8988T (cell line): Measurements from ENCODE around the gene ZFAND3.

Experiments
- DNase-seq: peaks from one replicate; pipeline ENCODE4 v3.0.0; 2011

Gene ZFAND3

GRCh38 chr6:37830225-37830624 is 10.7 kb downstream of the ZFAND3 start:
- no peak for DNase-seq

DNA sequence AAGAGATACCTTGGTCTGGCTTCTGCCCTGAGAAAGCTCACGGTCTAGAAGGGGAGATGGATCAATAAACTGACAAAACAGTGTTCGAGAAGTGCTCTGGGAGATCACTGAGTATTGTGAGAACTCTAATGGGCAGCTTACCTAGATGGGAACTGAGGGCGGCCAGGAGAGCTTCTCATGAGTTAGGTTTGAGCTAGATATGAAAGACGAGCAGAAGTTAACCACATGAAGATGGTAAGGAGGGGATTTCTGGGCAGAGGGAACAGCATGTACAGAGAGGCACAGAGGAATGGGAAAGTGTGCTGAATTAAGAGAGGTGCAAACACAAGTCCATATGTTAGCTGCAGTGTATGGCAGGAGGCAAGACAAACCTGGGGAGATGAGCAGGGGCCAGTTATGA is 11.9 kb downstream of the ZFAND3 start:
- DNase-seq = no peak

DNA sequence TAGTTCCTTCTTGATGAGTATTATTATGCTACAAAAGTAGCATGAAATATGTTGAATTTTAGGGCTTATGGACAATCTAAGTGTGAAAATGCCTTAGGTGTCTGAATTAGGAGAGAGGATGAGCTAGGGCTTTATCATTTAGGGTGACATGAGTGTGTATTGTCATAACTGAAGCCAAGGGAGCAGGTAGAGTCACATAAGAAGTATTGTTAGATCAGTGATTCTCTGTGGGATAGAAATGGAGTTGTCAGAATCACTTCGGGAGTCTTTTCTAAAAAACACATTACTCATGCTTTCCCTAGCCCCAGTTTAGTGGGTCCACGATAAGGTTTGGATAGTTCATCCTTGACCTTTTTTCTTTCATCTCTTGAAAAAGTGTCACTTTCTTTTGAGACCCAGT is 16.4 kb downstream of the ZFAND3 start:
- no peak for DNase-seq

DNA sequence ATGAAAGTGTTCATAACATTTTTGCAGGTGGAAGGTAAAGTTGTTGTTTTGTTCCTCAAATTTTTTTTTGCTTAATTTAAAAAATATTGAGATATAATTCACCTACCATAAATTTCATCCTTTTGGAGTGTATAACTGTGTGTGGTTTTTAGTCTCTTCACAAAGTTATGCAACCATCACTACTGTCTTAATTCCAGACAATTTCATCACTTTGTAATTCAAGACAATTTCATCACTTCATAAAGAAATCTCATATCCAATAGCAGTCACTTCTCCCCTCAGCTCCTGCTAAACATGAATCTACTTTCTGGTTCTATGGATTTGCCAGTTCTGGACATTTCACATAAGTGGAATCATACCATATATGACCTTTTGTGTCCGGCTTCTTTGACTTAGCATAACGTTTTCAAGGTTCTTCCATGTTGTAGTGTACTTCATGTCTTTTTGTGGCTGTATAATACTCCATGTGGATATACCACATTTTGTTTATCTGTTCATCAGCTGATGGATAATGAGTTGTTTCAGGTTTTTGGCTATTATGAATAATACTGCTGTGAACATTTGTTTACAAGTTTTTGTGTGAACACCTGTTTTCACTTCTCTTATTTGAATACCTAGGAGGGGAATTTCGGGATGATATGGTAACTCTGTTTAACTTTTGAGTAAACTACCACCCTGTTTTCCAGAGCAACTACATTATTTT is 18.8 kb downstream of the ZFAND3 start:
- DNase-seq = no peak

GRCh38 chr6:37840143-37840939 is 20.8 kb downstream of the ZFAND3 start:
- no peak for DNase-seq

GRCh38 chr6:37840940-37841300 is 21.4 kb downstream of the ZFAND3 start:
- no peak for DNase-seq

DNA sequence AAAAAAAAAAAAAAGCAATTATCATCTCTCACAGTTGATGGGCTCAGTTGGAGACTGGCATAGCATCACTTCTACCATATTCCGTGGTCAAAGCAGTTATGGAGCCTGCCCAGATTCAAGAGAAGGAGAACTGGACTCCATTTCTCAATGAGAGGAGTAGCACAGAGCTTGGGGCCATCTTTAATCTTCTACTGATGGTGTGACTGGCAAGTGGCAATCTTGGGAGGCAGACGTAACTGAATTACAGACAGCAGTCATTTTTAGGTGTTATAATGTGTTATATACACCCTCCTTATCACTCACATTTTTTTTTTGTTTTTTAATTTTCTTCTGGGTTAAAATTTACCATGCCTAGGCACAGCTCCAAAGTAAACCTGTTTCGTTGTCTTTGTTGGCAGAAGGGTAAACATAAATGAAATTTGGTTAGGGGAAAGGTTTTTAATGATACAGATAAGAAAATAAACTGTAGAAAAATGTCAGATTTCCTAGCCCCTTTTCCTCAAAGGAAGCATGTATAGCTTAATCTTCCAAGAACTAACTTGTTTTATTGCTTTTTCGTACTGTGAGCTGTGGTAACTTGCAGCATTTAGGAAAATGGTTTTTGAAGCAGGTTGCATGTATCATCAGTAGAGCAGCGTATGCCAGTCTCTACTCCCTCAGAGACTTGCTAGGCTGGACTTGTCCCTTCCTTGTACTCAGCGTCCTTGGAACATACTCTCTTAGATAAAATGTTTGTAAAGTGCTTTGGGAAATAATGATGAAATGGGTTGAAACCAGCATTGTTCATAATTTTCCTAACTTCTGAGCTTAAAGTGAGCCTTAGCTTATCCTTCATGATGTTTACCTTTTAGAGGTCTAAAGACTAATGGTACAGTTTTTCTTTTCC is 25.7 kb downstream of the ZFAND3 start:
- no peak for DNase-seq

DNA sequence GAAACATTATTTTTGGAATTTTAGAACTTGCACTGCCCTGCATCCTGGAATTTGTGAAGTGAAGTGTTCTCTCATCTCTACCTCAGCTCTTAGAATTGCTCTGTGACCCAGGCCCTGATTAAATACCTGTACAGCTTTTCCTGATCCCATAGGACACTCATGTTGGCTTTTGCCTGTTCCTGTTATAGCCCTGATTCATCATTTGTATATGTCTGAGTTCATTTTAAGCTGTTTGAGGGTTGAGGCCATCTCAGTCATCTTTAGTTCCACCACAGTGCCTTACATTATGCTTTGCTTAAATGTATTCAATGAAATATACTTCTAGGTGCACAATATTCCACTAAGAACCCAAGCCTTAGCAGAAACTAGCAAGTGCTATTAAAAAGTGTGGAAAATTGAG is 26.4 kb downstream of the ZFAND3 start:
- DNase-seq = no peak

DNA sequence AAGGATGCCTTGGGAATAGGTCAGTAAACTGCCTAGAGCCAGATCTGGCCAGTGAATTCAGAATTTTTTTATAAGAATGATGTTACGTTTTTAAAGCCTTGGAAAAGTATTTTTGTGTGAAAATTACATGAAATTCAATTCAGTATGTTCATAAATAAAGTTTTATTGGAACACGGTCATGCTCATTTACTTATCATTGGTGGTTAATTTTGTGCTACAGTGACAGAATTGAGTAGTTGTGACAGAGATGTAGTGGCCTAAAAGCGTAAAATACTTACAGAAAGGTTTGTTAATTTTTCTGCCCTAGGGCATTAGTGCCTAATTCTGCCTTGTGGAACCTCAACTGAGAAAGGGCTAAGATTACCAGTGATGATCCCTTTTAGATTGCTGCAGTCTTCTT is 28.2 kb downstream of the ZFAND3 start:
- no peak for DNase-seq

DNA sequence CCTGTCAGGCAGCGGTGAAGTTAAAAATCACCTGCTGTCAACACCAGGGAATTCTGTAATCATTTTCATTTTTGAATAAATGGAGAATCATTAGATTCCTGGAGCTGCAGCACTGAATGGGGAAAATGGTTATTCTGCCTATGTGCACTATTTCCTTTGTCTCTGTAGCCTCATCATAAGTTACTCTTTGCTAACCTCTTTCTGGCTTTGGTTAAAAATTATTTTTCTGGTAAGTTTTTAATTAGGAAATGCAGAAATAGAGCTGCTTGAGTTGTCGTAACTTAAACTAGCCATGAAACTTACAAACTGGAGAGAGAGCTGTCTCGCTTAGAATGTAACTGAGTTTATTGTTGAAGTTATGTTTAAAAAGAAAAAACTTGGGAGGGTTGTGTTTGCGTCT is 28.8 kb downstream of the ZFAND3 start:
- no peak for DNase-seq

- DNase-seq = no peak
Observed at GRCh38 chr6:37850260-37850659, 30.7 kb downstream of the ZFAND3 start.

GRCh38 chr6:37850728-37851285 is 31.3 kb downstream of the ZFAND3 start:
- DNase-seq = no peak

DNA sequence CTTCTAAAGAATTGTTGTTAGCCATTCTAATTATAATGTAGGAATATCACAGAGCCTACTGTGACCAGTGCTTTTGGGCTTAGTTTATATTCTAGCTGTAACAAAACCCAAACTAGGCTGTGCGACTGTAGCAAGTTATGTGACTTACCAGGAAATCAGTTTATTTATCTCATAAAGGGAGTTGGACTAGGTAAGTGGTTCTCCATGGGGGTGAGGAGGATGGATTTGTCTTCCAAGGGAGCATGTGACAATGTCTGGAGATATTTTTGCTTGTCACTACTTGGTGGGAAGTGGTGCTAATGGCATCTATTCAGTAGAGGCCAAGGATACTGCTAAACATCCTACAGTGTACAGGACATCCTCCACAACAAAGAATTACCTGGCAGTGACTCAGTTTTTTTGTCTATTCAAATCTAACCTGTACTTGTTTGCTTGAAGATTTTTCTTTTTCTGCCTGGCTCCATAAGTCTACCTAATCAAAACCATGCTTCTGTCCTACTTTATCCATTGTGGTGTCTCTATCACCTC is 32.5 kb downstream of the ZFAND3 start:
- no peak for DNase-seq

DNA sequence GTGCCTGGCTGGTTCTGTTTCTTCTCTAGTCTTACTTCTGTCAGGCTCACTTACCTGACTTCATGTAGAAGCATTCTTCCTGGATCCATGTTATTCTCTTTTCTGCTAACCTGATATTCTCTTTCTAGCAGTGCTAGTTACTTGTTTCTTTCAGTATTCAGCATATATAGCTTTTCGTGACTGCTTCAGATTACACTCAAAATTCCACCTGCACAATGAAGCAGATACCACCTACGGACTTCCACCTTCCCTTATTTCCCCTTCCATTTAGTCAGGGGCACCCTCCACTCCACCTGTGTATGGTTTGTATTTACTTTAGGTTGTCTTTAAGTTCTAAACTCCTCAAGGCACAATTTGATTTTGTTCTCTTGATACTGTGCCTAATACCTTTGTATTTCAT is 36.8 kb downstream of the ZFAND3 start:
- DNase-seq = no peak

GRCh38 chr6:37858363-37858762 is 38.8 kb downstream of the ZFAND3 start:
- DNase-seq = no peak

DNA sequence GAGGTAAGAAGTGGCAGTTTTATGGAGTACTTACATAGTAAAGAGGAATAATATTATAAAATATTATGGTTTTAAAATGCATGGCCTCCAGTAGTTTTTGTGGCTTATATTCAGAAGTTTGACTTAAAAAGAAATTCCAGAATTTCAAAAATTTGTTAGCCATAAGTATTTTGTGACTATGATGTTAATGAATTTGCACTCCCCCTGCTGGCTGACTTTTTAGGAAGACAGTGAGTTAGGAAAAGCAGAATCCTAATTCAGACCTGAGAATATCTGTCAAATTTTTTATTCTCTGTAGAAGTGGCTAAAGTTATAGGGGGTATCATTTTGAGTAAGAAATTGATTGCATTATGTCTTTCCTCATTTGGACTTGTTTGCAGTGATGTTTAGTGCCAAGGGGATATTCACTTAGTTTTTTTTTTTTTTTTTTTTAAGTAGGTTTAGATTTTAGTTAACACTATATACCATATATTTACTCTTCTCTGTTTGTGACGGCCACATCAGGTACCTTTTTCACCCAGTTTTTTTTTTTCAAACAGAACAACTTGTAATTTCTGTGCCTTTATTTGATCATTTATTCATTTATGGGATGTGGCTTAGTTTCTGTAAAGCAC is 40.8 kb downstream of the ZFAND3 start:
- peak; percentile 16 for DNase-seq

- no peak for DNase-seq
Observed at GRCh38 chr6:37861452-37861851, 41.9 kb downstream of the ZFAND3 start.

- no peak for DNase-seq
Observed at GRCh38 chr6:37862430-37862829, 42.9 kb downstream of the ZFAND3 start.

DNA sequence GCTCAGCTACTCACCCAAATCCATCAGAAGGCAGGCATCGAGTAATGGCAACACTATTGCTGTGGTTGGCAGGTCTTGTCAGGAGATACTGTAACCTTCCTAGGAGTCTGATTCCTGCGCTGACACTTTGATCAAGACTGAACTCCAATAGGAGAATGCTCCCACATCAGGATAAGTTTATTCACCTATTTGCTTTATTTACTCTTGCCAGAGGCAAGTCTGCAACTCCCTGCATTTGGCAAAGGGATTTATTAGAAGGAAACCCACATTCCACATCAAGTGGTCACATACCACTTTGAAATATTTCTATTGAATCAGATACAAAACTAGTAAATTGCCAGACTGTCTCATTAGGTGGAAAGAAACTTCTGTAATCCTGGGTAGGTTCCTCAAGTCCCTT is 43.5 kb downstream of the ZFAND3 start:
- DNase-seq = no peak

DNA sequence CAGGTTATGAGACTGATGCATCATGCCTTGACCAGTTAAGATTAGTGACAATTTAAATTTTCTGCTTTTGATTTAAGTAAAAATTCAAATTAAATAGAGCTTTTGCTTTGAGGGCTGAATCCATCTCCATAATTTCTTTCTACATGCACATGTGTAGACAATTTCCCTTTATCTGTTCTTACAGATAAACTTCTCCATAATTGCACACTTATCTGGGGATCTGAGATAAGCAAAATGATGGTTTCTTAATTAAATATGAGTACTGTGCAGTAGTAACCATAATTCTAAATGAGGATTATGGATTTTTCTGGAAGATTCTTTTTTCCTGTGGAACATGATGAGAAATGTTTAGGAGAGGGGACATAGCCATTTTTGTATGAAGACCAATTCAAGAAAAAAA is 44.7 kb downstream of the ZFAND3 start:
- no peak for DNase-seq

GRCh38 chr6:37865504-37865903 is 46.0 kb downstream of the ZFAND3 start:
- DNase-seq = no peak
